ENCODE measurements around the gene STK10. TPM values are rescaled to one million over a fixed set of nuclear protein-coding genes. Genes with fewer than 3 reads are reported as not detected.
"Not testable (repeated sequence)": the region's sequence is repeated elsewhere in the genome, so short reads cannot be mapped to it uniquely, and the experiment has no call there.

Gene STK10
- total and polyA plus RNA-seq, 8 donors = 6.6 to 86.6 (median 14.8) TPM

GRCh38 chr5:172162987-172163343 is 25.1 kb downstream of the STK10 start:
- Histone ChIP-seq H3K4me1 (peaks cover 11 to 53% (median 34%) of the 10 kb centered on the region in 4 donors), H3K36me3 (peaks cover 0 to 4% (median 0%) of the 10 kb centered on the region in 4 donors), H3K27ac (no peak overlapping the region), H3K4me3 (no peak overlapping the region), H3K9me3 (no peaks in the 10 kb centered on the region), H3K27me3 (no peaks in the 10 kb centered on the region)
- no peak for DNase-seq
- intact Hi-C loops (cut with DNase I; ENCODE audit: low total_unique reads) = no loop called here
- WGBS, 5 donors = 55 to 70% (median 63%) methylated on average over 5 of the region's 5 CpGs
- TF ChIP-seq, protein P1, sequence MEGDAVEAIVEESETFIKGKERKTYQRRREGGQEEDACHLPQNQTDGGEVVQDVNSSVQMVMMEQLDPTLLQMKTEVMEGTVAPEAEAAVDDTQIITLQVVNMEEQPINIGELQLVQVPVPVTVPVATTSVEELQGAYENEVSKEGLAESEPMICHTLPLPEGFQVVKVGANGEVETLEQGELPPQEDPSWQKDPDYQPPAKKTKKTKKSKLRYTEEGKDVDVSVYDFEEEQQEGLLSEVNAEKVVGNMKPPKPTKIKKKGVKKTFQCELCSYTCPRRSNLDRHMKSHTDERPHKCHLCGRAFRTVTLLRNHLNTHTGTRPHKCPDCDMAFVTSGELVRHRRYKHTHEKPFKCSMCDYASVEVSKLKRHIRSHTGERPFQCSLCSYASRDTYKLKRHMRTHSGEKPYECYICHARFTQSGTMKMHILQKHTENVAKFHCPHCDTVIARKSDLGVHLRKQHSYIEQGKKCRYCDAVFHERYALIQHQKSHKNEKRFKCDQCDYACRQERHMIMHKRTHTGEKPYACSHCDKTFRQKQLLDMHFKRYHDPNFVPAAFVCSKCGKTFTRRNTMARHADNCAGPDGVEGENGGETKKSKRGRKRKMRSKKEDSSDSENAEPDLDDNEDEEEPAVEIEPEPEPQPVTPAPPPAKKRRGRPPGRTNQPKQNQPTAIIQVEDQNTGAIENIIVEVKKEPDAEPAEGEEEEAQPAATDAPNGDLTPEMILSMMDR (IDR thresholded peaks at IDR 0.05) = no peak
- no peak for TF ChIP-seq POLR2A (IDR thresholded peaks at IDR 0.05)
- TF ChIP-seq EP300 (IDR thresholded peaks at IDR 0.05) = no peak
- TF ChIP-seq POLR2AphosphoS5 (IDR thresholded peaks at IDR 0.05) = no peak

- WGBS, 5 donors = 72 to 89% (median 81%) methylated on average over 5 of the region's 5 CpGs
- TF ChIP-seq POLR2A (IDR thresholded peaks at IDR 0.05) (no peak), EP300 (IDR thresholded peaks at IDR 0.05) (no peak), POLR2AphosphoS5 (IDR thresholded peaks at IDR 0.05) (no peak)
- TF ChIP-seq, protein P1 (IDR thresholded peaks at IDR 0.05) = no peak
- Histone ChIP-seq H3K4me1 (peaks cover 11 to 48% (median 32%) of the 10 kb centered on the region in 4 donors), H3K27ac (no peak overlapping the region), H3K4me3 (no peak overlapping the region), H3K36me3 (peaks cover 0 to 4% (median 0%) of the 10 kb centered on the region in 4 donors), H3K9me3 (no peaks in the 10 kb centered on the region), H3K27me3 (no peaks in the 10 kb centered on the region)
- intact Hi-C loops (cut with DNase I; ENCODE audit: low total_unique reads) = no loop called here
- no peak for DNase-seq
These were observed 25.6 kb downstream of the STK10 start for GRCh38 chr5:172162323-172162986.

DNA sequence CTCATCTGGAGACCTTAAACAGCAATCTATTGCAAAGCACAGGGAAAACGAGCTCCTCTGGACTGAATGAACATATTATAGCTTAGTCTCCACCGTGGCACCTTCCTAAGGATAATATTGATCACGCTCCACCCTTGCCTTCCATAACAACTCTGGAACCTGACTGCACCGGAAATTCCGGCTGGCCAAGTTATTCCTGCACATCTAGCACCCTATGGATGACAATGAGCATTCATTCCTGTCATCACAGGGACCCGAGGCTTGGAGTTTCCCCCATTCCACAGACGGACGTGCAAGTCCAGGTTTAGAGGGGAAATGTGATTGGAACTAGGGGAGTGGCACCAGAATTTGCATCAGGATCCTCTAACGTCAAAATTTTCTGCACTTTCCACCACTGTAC is 27.5 kb downstream of the STK10 start:
- Histone ChIP-seq H3K4me1 (peaks cover 11 to 58% (median 26%) of the 10 kb centered on the region in 4 donors), H3K9me3 (no peaks in the 10 kb centered on the region), H3K27ac (no peak overlapping the region), H3K27me3 (no peaks in the 10 kb centered on the region), H3K4me3 (no peak overlapping the region), H3K36me3 (peaks cover 0 to 12% (median 11%) of the 10 kb centered on the region in 4 donors)
- WGBS, 5 donors = 80 to 89% (median 87%) methylated on average over 9 of the region's 9 CpGs
- intact Hi-C loops (cut with DNase I; ENCODE audit: low total_unique reads) = no loop called here
- TF ChIP-seq POLR2A (IDR thresholded peaks at IDR 0.05) = no peak
- DNase-seq = no peak

- TF ChIP-seq POLR2A (IDR thresholded peaks at IDR 0.05) (no peak), EP300 (IDR thresholded peaks at IDR 0.05) (no peak), POLR2AphosphoS5 (IDR thresholded peaks at IDR 0.05) (no peak)
- TF ChIP-seq, protein P1 (IDR thresholded peaks at IDR 0.05) = no peak
- 89 to 94% (median 94%) methylated on average over 8 of the region's 8 CpGs for WGBS, 5 donors
- Histone ChIP-seq H3K4me1 (peaks cover 4 to 44% (median 14%) of the 10 kb centered on the region in 4 donors), H3K4me3 (no peak overlapping the region), H3K36me3 (peaks cover 0 to 26% (median 23%) of the 10 kb centered on the region in 4 donors), H3K9me3 (no peaks in the 10 kb centered on the region), H3K27me3 (no peaks in the 10 kb centered on the region), H3K27ac (no peak overlapping the region)
- intact Hi-C loops (cut with DNase I; ENCODE audit: low total_unique reads) = no loop called here
- no peak for DNase-seq
These were observed 29.0 kb downstream of the STK10 start for GRCh38 chr5:172159016-172159415.

DNA sequence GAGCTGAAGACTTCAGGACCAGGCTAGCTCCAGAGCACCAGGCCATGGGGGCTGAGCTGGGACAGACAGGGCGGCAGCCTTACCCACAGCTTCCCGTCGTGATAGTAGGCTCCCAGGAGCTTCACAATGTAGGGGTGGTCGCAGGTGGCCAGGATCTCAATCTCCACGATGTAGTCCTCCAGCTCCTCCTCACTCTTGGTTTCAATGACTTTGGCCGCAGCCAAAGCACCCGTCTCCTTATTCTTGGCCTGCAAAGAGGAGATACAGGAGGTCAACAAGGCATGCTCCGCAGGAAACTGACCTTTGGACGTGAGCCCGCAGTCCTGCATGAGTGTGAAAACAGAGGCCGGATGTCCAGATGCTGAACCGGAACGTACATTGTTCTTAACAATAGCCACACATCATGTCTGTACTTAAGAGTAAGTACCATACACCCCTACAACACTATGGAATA is 31.5 kb downstream of the STK10 start:
- Histone ChIP-seq H3K27me3 (no peaks in the 10 kb centered on the region), H3K4me1 (peaks cover 0 to 36% (median 1%) of the 10 kb centered on the region in 4 donors), H3K27ac (no peak overlapping the region), H3K9me3 (no peaks in the 10 kb centered on the region), H3K36me3 (peaks cover 0 to 36% (median 26%) of the 10 kb centered on the region in 4 donors), H3K4me3 (no peak overlapping the region)
- TF ChIP-seq POLR2A (IDR thresholded peaks at IDR 0.05) (no peak), EP300 (IDR thresholded peaks at IDR 0.05) (no peak), POLR2AphosphoS5 (IDR thresholded peaks at IDR 0.05) (no peak)
- WGBS, 5 donors = 53 to 73% (median 59%) methylated on average over 13 of the region's 13 CpGs
- intact Hi-C loops (cut with DNase I; ENCODE audit: low total_unique reads) = no loop called here
- peak; percentile 47 to 68 for DNase-seq

DNA sequence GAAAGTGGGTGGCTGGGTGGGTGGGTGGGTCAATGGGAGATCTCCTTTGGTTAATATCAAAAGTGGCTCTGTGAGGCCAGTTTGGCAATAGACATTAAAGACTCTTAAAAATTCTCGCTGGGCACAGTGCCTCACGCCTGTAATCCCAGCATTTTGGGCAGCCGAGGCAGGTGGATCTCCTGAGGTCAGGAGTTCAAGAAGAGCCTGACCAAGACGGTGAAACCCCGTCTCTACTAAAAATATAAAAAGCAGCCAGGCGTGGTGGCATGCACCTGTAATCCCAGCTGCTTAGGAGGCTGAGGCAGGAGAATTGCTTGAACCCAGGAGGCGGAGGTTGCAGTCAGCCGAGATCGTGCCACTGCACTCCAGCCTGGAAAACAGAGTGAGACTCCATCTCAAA is 32.9 kb downstream of the STK10 start:
- 94 to 96% (median 94%) methylated on average over 9 of the region's 9 CpGs for WGBS, 5 donors
- DNase-seq; H3K27me3 ChIP-seq; H3K4me3 ChIP-seq; H3K27ac ChIP-seq; intact Hi-C loops (cut with DNase I; ENCODE audit: low total_unique reads); H3K9me3 ChIP-seq: not testable (repeated sequence)
- Histone ChIP-seq H3K36me3 (peaks cover 0 to 39% (median 26%) of the 10 kb centered on the region in 4 donors), H3K4me1 (peaks cover 5 to 42% (median 14%) of the 10 kb centered on the region in 4 donors)

Data from stomach (tissue), 9 donors.